Measurements from ENCODE around the gene SLC10A6. TPM values are rescaled to one million over a fixed set of nuclear protein-coding genes. Genes with fewer than 3 reads are reported as not detected.
A peak's percentile ranks its signal among the peaks of the same experiment; 100 is the strongest.

The SLC10A6 gene
- total and polyA plus RNA-seq, 8 donors = 0.14 to 1.00 (median 0.26) TPM

- FAIRE-seq = no peak
Measured at GRCh38 chr4:86853209-86853608, 4.0 kb upstream of the SLC10A6 start.

GRCh38 chr4:86848136-86848535 lies 1.0 kb downstream of the SLC10A6 start:
- ATAC-seq (no peak), FAIRE-seq (no peak), DNase-seq (no peak)
- intact Hi-C loops (cut with DNase I) = no loop called here
- Histone ChIP-seq H3K27me3 (no peaks in the 10 kb centered on the region), H3K9me3 (no peaks in the 10 kb centered on the region), H3K36me3 (no peaks in the 10 kb centered on the region), H3K4me3 (no peak overlapping the region), H3K4me1 (no peaks in the 10 kb centered on the region), H3K27ac (no peak overlapping the region)
- WGBS, 2 donors = 73 to 76% methylated on average over 7 of the region's 7 CpGs
- TF ChIP-seq CTCF (IDR thresholded peaks at IDR 0.05) = no peak

More at GRCh38 chr4:86853209-86853608, 4.0 kb upstream of the SLC10A6 start:
- Histone ChIP-seq H3K36me3 (no peaks in the 10 kb centered on the region), H3K4me3 (no peak overlapping the region), H3K27me3 (no peaks in the 10 kb centered on the region), H3K4me1 (no peaks in the 10 kb centered on the region), H3K9me3 (no peaks in the 10 kb centered on the region), H3K27ac (no peak overlapping the region)
- ATAC-seq (no peak), DNase-seq (no peak)
- TF ChIP-seq CTCF (IDR thresholded peaks at IDR 0.05) = no peak
- intact Hi-C loops (cut with DNase I) = no loop called here
- 91 to 92% methylated on average over 5 of the region's 5 CpGs for WGBS, 2 donors

GRCh38 chr4:86847571-86847970 lies 1.6 kb downstream of the SLC10A6 start:
- no peak for DNase-seq
- Histone ChIP-seq H3K27me3 (no peaks in the 10 kb centered on the region), H3K4me1 (no peaks in the 10 kb centered on the region), H3K4me3 (no peak overlapping the region), H3K36me3 (no peaks in the 10 kb centered on the region), H3K27ac (no peak overlapping the region), H3K9me3 (no peaks in the 10 kb centered on the region)
- ATAC-seq = no peak
- intact Hi-C loops (cut with DNase I) = no loop called here
- 90 to 91% methylated on average over 4 of the region's 4 CpGs for WGBS, 2 donors
- FAIRE-seq = no peak
- no peak for TF ChIP-seq CTCF (IDR thresholded peaks at IDR 0.05)

GRCh38 chr4:86846921-86847320 lies 2.3 kb downstream of the SLC10A6 start:
- intact Hi-C loops (cut with DNase I) = no loop called here
- TF ChIP-seq CTCF (IDR thresholded peaks at IDR 0.05) = no peak
- no peaks in the 10 kb centered on the region for H3K4me1 ChIP-seq
- no peaks in the 10 kb centered on the region for H3K27me3 ChIP-seq
- H3K4me3 ChIP-seq = no peak overlapping the region
- no peaks in the 10 kb centered on the region for H3K9me3 ChIP-seq
- DNase-seq (no peak), FAIRE-seq (no peak), ATAC-seq (peak in 1 of 4 donors; percentile 31)
- H3K27ac ChIP-seq = no peak overlapping the region
- H3K36me3 ChIP-seq = no peaks in the 10 kb centered on the region

- DNase-seq (no peak), FAIRE-seq (no peak), ATAC-seq (no peak)
- Histone ChIP-seq H3K27me3 (no peaks in the 10 kb centered on the region), H3K4me1 (no peaks in the 10 kb centered on the region), H3K9me3 (no peaks in the 10 kb centered on the region), H3K4me3 (no peak overlapping the region), H3K36me3 (no peaks in the 10 kb centered on the region), H3K27ac (no peak overlapping the region)
- intact Hi-C loops (cut with DNase I) = no loop called here
- no peak for TF ChIP-seq CTCF (IDR thresholded peaks at IDR 0.05)
- WGBS, 2 donors = 74 to 78% methylated on average over 5 of the region's 5 CpGs
Measured at GRCh38 chr4:86845593-86845992, 3.6 kb downstream of the SLC10A6 start.

All from pancreas (tissue), 10 donors.